Glomerular visceral epithelial cell (primary cell): ENCODE results near the gene CHD6.

Experiments used
- DNase-seq: peaks from one replicate; pipeline ENCODE4 v3.0.0-alpha.2; 2016; ENCODE audit errors: extremely low spot score

The CHD6 gene

DNA sequence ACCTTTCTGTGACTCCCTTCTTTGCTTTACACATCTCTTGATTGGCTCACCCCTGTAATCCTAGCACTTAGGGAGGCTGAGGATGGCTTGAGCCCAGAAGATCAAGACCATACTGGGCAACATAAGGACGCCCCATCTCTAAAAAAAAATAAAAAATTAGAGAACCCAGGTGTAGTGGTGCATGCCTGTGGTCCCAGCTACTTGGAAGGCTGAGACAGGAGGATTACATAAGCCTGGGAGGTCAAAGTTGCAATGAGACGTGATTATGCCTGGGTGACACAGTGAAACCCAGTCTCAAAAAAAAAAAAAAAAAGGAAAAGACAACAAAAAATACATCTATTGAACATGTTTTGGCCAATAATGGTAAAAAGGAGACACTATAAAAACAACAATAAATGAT is 37.8 kb downstream of the CHD6 start:
- DNase-seq: no peak

DNA sequence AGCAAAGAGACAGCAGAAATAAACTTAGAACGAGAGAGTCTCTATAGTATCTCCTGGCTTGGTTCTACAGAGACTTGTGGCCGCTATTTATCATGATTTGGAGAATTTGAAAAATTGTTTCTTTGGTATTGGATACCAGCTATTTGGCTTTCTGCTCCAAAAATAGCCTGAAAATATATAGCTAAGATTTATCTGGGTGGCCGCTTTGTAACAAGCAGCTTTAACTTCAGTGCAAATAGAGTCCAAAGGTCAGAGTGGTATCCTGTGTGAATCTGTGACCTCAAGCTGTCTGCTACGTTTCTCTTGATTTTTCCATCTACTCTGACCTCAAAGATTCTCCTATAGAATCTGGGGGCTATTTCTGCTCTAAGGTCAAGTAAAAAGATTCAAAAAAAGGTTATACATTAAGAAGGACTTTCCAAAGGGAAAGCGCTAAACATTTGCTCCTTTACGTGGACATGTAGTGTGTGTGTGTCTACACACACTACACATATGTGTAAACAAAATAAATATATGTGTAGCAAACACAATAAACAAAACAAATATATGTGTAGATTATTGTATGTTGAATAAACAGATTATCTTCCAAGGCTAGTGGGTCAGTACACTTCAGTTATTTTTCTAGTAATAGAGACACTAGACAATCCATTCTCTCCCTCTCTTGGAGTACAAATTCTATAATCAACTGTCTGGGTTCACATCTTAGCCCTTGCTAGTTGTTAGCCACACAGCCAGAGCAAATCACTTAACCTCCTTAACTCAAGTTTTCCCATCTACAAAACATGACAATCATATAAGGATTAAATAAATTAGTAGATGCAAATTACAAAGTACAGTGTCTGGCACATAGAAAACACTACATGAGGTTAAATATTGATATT is 40.8 kb downstream of the CHD6 start:
- DNase-seq: no peak

DNA sequence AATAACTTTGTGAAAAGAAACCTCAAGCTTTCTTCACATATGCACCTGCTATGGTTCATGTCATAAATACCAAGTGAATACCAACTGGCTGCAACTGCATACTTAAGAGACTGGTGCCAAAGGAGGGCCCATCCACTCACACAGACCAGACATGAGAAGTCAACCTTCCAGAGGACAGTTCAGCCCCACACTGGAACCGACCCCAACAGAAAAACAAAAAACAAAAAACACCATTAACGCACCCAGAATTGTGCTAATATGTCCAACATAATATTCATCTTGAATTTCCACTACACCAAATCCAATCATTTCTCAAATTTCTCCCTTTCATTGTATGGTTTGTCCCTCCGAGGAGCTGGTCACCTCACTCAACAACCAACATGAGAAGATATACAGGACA is 42.8 kb downstream of the CHD6 start:
- DNase-seq: no peak

DNA sequence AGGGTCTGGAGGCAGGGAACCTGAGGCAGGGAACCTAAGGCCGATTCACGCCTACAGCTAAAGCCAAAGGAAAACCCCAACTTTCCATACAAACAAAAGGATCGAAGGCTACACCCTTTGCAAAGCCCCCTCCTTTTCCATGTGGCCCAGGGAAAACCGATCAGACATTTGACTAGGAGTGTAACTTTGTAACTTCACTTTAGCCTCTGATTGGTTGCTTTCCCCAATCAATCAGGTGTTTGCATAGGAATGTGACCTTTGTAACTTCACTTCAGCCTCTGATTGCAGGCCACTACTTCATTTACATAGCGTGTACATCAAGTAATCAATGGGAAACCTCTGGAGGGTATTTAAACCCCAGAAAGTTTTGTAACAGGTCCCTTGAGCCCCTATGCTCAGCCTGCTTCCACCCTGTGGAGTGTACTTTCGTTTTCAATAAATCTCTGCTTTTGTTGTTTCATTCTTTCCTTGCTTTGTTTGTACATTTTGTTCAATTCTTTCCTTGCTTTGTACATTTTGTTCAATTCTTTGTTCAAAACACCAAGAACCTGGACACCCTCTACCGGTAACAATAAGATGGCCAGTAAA is 43.3 kb downstream of the CHD6 start:
- no peak for DNase-seq

DNA sequence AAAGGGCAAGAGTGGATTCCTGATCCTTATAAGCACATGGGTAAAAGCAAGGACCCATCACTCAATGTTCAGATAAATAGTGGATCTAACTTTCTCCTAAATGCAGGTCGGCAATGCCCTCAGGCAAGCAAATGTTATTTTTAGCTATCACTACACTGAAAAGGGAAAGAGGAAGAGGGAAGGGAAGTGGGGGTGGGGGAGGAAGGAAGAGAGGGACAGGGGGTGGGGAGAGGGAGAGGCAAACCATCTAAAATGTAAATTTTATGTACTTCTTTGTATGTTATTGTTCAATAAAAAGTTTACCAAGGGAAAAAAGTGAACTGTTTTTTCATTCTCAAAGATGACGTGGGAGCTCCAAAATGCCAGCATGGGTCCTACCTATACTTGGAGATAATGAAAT is 44.2 kb downstream of the CHD6 start:
- no peak for DNase-seq

DNA sequence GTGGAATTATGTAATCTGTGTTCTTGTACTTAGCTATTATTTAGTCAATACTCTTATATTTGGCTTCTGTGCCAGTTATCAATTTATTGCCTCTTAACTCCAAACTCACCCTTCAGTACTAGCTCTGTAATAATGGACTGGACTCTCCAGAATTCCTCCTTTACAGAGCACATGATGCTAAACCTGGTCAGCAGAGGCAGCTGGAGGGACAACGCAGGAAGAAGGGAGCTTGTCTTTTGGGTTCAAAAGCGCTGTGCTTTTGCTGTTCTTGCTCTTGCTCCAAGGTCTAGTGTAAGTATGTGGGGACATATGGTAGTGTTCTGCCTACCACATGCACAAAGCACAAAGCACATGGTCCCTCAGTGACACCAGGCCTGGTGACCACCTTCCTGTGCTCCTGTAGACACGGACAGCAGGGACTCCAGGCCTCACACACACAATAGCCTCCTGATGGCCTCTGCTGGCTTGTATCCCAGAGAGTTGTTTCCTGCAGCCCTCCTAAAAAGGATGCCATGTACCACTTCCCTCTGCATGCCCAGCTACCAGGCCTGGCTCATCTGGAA is 46.1 kb downstream of the CHD6 start:
- DNase-seq: no peak

DNA sequence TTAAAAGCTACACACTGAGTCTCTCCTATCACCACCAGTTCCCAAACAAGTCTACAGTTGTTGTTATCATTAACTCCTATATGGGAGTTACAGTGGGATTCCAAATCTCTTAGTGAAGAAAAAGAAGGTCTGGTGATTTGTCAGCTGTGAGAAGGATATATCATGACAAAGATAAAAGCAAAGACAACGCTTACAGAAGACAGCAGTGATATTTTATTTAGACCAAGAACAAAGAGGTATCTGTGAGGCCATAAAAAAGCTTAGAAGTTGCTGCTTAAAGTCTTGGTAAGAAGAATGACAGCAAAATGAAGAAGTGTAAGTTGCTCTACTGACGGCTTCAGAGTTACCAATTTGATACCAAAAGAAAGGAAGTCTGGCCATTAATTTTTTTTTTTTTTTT is 47.2 kb downstream of the CHD6 start:
- DNase-seq: no peak

DNA sequence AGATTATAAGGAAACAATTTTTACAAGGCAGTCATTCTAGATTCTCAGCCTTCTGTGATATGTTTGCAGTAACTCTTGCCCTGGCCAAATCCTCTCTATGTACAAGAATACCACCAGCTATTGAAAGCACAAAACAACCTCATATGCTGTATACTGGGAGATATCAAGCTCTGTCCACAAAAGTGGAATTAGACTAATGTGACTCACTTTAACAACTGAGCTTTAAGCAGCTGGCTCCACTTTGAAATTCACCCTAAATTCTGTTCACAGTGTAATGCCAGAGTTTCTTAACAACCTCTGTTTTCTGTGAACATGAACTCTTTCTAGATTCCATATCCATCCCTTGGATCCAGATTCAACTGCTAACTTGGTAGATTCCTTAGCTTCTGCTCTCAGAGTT is 47.6 kb downstream of the CHD6 start:
- no peak for DNase-seq

DNA sequence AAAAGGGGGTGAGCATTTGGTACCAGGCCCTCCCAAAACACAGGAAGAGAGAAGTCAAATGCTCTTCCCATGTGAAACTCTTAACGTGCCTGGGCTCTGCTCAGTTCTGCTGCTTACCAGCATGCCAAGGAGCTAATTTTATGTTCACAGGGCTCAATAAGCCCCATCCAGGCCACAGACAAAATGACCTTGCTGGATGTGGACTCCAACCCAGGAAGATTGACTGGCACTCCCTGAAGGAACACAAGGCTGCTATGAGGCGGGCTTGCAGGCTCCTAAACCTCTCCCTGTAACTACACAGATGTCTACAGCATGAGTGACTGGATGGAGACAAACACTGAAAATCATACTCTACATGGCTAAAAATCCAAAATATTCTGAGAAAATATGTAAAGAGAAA is 50.6 kb downstream of the CHD6 start:
- DNase-seq: no peak

DNA sequence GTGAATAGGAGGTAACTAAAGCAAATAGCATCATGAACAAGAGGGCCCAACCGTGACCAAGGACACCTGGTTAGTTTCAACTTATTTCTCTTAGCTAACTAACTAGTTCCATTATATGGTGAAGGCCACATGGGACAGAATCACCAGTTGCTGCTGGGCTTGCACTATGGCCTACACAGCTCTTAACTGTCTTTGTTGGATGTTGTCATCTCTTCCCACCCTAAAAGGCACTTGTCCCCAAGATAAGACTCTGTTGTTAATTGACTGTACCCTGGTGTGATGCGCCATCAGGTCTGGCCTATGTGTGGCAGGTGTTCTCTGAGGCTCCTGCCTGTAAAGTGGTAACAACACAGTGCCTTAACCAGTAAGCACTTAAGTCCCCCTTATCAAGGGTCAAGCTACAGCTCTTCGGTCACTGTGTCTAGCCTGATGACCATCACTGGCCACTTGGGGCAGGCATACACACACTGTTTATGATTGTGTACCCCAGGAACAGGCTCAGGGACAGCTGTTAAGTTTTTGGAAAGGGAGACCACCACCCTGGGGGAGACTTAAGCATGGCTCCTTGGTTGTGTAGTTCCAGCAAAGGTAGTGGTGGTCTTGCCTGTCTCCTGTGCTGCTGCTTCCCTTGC is 51.2 kb downstream of the CHD6 start:
- no peak for DNase-seq

DNA sequence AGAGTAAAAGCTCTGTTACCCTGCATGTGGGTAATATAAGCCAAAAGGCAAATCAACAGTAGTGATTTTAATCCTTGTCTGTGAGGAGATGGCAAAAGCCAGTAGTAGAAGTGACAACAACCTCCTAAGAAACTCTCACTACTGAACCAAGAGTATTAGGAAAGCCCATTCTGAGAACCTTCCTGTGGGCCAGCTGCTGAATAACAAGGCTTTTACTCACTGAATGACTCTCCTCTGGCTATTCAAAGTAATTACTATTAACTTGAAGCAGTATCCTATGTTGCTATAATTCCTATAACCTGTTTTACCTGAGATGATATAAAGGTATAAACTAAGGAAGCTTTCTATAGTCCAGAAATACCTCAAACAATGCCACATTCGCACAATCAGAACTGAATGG is 55.1 kb downstream of the CHD6 start:
- no peak for DNase-seq

DNA sequence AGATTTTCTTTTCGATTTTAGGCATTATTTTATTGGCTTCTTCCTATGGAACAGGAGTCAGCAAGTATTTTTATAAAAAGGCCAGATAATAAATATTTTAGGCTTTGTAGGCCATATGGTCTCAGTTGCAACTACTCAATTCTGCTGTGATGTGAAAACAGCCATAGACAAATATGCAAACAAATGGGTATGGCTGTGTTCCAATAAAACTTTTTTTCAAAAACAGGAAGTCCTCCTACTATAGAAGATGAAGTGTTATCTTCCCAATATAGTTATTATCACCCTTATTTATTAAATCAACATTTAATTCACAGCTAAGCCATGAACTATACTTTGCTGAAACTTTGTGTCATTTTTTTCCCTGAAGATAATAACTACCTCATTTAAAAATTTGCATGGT is 57.2 kb downstream of the CHD6 start:
- no peak for DNase-seq

DNA sequence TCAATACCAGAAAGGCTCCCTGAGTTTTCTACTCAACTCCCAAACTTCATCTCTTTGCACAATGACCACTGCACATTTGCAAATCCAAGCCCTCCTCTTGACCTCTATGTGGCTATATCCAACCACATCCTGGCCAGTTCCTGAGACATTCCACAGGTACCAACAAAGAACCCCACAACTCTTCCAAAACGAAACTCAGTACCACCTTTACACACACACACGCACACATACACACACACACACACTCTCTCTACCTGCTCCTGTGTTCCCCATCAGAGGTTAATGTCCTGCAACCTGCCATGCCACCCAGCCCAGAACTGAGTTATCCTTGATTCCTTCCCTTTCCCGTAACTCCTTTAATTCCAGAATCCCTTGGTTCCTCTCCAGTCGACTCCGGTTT is 58.5 kb downstream of the CHD6 start:
- DNase-seq: peak; percentile 13

DNA sequence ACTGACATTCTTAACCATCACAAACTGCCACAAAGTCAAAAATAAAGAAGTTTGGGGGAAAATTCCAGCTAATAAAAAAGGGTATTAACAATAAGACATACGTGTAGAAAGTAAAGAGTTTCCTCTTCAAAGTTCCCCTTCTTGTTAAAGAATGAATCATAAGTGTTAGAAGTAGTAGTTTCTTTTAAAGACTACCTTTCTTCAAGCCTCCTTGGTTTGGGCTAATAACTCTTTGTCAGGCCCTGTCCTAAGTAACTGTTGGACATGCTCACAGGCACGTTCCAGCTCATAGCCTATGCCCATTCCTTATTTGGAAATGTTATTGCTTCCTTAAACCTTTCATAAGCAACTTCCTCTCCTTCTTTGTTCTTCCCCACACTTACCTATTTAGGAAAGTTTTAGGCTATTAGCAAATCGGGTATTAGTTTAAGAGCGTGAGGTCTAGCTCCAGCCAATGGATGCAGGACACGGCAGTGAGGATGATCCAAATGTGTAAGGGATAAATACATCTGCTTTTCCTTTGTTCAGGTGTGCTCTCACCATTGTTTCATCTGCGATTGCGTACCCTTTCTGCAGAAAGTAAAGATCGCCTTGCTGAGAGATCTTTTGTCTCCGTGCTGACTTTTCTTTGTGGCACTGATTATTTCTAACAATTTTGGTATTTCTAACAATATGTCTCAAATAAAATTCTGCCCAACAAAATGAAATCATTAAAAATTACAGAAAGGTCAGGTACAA is 64.9 kb downstream of the CHD6 start:
- DNase-seq: no peak

DNA sequence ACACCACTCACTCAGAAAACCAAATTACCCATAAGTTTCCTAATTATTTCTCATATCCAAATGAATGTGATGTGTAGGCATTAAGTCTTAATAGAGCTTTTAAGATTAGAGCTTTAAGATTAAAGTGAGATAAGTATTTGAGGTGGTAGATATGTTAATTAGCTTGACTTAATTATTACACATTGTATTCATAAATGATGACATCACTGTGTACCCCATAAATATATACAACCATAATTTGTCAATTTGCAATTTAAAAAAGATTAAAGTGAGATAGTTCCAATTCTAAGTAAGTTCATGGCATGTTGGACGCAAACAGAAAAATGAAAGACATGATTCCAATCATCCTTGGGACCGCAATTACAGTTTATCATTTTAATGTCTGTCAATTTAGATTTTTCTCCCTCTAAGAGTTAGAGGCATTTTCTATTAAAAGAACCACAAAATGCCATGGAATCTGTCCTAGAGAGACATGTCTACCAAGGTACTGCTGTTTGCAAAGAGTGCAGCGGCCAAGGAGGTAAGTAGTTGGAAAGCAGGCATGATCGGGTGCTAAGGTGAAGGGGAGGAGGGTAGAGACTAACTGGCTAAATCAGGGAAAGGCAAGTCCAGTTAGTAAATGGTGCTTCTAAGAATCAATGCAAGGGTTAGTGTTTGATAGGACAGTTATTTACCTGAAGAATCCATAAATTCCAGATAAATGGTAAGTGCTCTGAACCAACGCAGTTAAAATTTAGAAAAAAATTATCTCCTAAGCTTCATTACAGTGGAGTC is 65.7 kb downstream of the CHD6 start:
- no peak for DNase-seq

DNA sequence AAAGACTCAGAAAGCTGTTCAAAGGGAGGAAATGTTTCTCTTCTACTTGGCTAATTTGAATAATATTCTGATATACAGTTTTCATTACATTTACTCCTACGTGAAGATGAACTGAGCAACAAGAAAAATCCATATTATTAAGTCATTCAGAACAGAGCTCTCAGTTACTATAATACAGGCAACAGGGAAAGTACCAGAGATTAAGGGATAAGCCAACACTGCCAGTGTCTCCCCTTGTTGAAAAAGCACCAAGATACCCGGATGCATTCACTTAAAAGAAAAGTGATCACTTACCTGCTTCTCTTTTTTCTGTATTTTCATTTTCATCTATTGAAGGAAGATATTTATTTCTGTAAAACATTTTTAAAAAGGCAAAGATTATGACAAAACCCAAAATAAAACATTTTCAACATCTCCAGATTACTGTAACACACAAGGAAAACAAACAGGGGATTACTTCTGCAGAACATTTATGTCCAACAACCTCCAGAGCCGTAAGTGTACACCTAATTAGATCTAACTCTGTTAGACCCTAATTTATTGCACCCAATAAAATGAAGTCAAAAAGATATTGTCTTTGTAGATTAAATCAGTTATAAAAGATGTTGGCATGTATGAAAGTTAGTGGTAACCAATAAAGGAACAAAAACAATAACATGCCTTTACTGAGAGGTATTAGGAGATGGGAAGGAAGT is 67.0 kb downstream of the CHD6 start:
- no peak for DNase-seq

DNA sequence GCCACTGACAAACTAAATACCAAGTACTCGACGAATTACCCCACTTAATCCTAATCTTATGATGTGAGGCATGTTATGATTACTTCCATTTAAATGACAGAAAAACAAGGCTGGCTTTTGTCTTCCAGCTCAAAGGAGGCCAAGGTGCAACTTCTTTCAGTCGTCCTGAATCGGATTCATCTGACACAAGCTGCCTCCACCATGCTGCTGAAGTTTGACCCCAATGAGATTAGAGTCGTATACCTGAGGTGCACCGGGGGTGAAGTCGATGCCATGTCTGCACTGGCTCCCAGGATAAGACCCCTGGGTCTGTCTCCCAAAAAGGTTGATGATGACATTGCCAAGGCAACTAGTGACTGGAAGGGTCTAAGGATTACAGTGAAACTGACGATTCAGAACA is 71.0 kb downstream of the CHD6 start:
- DNase-seq: no peak

DNA sequence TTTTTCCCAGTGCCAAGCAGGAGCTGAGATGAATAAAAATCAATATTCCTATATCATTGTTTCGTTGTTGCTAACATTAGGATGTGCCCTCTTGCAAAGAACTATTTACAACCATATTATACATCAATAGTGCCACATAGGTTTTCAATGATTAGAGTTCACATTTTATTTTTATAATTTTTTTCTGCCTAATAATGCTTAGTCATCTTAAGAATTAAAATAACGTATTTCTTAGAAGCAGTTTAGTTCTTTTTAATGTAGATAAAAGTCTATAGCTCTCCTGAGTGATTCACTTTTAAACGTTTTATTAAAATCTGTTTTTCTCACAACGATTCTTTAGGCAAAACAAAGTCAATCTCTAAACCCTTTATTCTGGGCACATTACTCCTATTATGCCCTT is 71.6 kb downstream of the CHD6 start:
- DNase-seq: no peak

DNA sequence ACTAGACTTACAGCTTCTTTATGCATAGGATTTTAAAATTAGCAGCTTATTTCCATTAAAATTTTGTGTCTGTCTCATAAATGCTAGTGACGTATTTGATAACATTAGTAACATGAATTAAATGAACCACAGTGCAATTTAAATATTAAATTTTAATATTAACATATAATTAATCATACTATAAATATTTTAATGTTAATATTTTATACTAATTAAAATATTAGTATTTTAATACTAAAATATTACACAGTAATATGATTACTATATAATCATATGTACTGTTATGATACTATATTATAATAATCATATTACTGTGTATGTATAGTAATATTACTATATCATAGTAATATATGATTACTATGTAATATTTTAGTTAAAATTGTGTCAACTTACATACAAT is 73.7 kb downstream of the CHD6 start:
- DNase-seq: no peak

DNA sequence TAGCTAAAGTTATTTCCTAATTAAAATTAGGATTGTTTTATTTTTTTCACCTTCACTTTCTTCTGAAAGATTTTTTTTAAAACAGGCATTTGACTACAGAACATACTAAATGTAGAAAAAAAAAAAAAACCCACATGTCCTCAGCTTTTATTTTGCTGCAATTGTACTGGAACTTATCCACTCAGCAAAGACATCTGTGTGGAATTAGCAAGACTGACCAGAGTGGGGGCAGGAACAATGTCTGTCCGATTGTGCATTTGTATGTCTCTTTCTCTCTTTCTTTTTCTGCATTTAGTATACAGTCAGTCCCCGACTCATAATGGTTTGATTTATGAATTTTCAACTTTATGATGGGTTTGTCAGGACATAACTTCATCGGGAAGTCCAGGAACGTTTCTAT is 77.3 kb downstream of the CHD6 start:
- DNase-seq: no peak

DNA sequence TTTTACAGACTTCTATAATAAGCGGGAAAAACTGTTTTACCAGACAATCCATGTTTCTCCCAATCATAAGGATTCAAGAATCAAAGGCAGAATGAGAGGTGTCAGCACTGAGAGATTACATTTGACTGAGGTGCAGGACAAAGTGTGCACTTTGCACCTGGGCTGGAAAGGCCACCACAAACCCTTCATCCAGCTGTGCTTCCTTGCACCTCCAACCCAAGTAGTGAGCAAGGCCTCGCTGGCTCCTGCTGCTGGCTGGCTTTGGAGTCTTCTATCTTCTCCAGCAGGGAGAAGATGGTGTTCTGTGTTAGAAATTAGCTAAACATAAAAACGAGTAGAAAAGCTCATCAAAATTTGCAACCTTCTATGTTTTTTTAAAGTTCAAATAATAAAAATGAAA is 77.7 kb downstream of the CHD6 start:
- DNase-seq: no peak
